Measurements from ENCODE around the gene MYL6B. TPM values are rescaled to one million over a fixed set of nuclear protein-coding genes. Genes with fewer than 3 reads are reported as not detected.
"Not testable (repeated sequence)": the region's sequence is repeated elsewhere in the genome, so short reads cannot be mapped to it uniquely, and the experiment has no call there.

Gene MYL6B
- total RNA-seq, 4 donors from 2014 or later: 25.8 to 42.4 (median 31.8) TPM

DNA sequence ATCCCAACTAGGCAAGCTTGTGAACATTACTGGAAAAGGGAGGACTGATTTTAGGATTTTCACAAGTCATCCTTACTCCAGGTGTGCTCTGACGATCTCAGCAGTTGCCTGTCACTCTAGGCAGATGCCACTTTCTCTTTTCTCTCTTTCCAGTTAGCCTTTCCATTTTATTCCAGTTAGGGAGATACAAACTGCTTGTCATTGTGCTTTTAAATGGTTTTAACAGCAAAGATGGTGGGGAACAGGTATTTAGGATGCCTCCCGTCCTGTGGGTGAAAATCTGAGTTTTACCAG is 46.8 kb upstream of the MYL6B start:
- ATAC-seq (ENCODE audit: low FRiP score) (no peak), DNase-seq (ENCODE audit: low spot score) (no peak)
- TF ChIP-seq, protein P1, sequence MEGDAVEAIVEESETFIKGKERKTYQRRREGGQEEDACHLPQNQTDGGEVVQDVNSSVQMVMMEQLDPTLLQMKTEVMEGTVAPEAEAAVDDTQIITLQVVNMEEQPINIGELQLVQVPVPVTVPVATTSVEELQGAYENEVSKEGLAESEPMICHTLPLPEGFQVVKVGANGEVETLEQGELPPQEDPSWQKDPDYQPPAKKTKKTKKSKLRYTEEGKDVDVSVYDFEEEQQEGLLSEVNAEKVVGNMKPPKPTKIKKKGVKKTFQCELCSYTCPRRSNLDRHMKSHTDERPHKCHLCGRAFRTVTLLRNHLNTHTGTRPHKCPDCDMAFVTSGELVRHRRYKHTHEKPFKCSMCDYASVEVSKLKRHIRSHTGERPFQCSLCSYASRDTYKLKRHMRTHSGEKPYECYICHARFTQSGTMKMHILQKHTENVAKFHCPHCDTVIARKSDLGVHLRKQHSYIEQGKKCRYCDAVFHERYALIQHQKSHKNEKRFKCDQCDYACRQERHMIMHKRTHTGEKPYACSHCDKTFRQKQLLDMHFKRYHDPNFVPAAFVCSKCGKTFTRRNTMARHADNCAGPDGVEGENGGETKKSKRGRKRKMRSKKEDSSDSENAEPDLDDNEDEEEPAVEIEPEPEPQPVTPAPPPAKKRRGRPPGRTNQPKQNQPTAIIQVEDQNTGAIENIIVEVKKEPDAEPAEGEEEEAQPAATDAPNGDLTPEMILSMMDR (IDR thresholded peaks at IDR 0.05): no peak

DNA sequence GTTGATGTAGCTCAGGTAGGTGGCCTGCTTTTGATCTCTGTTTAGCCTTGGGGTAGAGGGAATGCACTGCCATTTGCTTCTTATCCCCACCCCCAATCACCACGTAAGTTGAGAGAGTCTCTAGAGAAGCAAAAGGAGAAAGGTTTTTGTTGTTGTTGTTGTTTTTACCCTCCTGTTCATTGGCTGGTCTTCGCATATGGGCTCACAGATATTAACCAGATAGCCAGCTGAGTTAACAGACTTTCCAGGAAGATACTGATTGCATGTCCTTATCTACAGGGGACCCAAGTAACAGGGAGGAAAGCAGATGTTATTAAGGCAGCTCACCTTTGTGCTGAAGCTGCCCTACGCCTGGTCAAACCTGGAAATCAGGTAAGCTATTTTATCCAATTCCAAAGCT is 45.1 kb upstream of the MYL6B start:
- DNase-seq (ENCODE audit: low spot score): no peak
- no peak for ATAC-seq (ENCODE audit: low FRiP score)
- TF ChIP-seq, protein P1 (IDR thresholded peaks at IDR 0.05): no peak

DNA sequence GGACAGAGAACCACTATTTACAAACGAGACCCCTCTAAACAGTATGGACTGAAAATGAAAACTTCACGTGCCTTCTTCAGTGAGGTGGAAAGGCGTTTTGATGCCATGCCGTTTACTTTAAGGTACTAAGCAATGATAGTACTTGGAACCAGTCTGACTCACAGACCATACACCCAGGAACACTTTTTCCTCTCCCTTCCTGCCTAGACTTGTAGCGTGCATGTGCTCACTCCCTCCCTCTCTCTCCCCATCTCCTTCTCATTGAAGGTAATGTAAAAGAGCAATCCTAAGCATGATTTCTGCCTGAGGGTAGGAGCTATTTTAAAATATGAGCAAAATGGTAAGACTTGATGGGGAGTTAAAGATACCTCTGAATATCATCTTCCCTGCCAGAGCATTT is 41.8 kb upstream of the MYL6B start:
- TF ChIP-seq, protein P1 (IDR thresholded peaks at IDR 0.05): no peak
- DNase-seq (ENCODE audit: low spot score): no peak
- ATAC-seq (ENCODE audit: low FRiP score): no peak

DNA sequence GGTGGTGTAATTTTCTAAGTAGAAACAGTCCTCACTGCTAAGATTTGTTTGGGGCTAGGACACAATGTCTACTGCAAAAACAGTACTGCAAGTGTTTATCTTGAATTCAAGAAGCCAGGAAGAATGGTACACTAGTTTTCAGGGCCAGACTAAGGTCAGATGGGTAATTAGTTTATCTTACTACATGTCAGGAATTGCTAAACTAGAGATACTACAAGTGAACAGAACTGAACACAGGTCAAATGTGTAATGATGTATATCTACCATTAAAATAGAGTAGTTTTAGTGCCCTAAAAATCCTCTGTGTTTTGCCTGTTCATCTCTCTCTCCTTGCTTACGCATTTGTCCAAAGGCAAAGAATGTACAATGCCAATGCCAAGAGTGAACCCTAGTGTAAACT is 38.3 kb upstream of the MYL6B start:
- ATAC-seq (ENCODE audit: low FRiP score): no peak
- TF ChIP-seq, protein P1 (IDR thresholded peaks at IDR 0.05): no peak
- DNase-seq (ENCODE audit: low spot score): no peak

DNA sequence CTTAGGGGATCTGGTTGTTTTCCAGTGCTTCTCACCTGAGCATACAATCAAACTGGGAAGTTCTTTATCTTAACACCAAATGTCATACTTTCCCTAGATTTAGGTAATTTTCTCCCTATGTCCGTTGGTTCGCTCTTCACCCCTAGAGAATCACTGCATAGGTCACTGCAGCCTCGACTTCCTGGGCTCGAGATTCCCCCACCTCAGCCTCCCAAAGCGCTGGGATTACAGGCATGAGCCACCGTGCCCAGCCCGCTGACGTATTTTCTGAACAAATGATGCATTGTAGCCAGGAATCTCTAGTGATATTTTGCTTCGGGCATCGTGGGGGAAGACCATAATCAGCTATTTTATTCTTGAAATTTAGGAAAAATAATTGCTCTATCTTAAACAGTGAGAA is 37.1 kb upstream of the MYL6B start:
- no peak for ATAC-seq (ENCODE audit: low FRiP score)
- TF ChIP-seq, protein P1 (IDR thresholded peaks at IDR 0.05): no peak
- DNase-seq (ENCODE audit: low spot score): no peak

DNA sequence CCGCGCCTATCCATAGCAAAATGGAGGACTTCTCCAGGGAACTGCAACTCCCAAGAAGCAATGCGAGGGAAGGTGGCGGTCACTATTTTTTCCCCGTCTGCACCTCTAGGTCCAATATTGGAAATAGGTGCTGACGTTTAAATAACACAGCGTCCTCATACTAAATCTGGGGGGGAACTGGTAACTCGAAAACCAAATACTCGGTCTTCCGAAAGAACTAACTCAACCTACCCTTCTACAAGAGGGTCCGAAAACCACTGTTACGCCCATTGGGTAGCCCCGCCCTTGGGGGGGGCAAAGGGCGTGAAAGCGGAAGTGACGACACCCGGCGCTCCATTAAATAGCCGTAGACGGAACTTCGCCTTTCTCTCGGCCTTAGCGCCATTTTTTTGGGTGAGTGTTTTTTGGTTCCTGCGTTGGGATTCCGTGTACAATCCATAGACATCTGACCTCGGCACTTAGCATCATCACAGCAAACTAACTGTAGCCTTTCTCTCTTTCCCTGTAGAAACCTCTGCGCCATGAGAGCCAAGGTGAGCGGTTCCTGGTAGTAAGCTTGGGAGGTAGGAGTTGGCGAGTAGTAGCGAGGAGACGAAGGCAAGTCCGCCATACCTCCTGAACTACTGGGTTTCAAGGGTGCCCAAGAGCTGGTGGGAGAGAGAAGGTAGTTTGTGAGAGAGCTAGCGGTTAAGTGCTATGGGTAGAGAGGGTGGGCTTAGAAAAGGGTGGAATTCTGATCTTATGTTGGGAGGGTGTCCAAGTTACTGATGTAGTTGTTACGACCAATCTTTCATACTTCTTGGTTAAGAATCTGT is 35.9 kb upstream of the MYL6B start, which contains the start of gene RPL41:
TSS of gene RPL41 (plus strand) at position 367 of the 815 bp plus-strand sequence.
- TF ChIP-seq, protein P1 (IDR thresholded peaks at IDR 0.05): no peak
- peak; percentile 48 for ATAC-seq (ENCODE audit: low FRiP score)
- DNase-seq (ENCODE audit: low spot score): peak; percentile 91

DNA sequence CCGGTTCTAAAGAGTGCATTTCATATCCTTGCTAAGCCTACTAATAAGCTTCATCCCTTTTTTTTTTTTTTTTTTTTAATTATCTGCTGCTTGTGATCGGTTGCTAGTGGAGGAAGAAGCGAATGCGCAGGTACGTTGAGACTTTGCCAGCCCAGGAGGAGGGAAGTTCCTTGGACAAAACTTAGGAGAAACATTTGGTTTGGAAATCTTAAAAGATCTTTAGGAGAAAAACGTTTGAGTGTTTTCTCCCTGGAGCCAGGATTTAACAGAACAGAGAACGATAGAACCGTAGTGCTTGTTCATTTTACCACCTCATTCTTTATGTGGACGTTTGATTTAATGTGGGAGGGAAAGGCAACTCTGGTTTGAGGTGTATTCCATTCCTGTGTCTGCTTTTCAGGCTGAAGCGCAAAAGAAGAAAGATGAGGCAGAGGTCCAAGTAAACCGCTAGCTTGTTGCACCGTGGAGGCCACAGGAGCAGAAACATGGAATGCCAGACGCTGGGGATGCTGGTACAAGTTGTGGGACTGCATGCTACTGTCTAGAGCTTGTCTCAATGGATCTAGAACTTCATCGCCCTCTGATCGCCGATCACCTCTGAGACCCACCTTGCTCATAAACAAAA is 35.2 kb upstream of the MYL6B start:
- DNase-seq (ENCODE audit: low spot score); ATAC-seq (ENCODE audit: low FRiP score): not testable (repeated sequence)
